ENCODE data around the gene RSRC1.

DNA sequence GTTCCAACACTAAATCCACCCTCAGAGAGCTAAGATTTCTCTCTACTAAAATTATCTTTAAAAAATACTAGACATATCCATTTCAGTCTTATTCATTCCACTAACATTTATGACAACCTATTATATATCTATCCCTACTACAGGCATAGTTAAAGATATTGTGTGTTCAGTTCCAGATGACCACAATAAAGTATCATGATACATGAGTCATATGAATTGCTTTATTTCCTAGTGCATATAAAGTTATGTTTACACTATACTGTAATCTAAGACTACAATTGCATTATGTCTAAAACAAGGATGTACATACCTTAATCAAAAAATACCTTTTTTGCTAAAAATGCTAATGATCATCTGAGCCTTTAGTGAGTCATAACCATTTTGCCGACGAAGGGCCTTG lies 23.1 kb upstream of the RSRC1 start:
- TF ChIP-seq, protein P1, sequence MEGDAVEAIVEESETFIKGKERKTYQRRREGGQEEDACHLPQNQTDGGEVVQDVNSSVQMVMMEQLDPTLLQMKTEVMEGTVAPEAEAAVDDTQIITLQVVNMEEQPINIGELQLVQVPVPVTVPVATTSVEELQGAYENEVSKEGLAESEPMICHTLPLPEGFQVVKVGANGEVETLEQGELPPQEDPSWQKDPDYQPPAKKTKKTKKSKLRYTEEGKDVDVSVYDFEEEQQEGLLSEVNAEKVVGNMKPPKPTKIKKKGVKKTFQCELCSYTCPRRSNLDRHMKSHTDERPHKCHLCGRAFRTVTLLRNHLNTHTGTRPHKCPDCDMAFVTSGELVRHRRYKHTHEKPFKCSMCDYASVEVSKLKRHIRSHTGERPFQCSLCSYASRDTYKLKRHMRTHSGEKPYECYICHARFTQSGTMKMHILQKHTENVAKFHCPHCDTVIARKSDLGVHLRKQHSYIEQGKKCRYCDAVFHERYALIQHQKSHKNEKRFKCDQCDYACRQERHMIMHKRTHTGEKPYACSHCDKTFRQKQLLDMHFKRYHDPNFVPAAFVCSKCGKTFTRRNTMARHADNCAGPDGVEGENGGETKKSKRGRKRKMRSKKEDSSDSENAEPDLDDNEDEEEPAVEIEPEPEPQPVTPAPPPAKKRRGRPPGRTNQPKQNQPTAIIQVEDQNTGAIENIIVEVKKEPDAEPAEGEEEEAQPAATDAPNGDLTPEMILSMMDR (IDR thresholded peaks at IDR 0.05; ENCODE audit: insufficient read depth, low read length, poor library complexity, severe bottlenecking) = no peak
- no peak for TF ChIP-seq EZH2phosphoT487 (conservative IDR thresholded peaks at IDR 0.05; ENCODE audit: low read length)

Data from SU-DHL-6 (cell line).